Putamen (tissue), 1 donor: ENCODE measurements around the gene SLC8A1.

Source experiments
- DNase-seq: peaks from one replicate; pipeline ENCODE4 v3.0.0-alpha.2; 2016; ENCODE audit warnings: low spot score

SLC8A1 gene

DNA sequence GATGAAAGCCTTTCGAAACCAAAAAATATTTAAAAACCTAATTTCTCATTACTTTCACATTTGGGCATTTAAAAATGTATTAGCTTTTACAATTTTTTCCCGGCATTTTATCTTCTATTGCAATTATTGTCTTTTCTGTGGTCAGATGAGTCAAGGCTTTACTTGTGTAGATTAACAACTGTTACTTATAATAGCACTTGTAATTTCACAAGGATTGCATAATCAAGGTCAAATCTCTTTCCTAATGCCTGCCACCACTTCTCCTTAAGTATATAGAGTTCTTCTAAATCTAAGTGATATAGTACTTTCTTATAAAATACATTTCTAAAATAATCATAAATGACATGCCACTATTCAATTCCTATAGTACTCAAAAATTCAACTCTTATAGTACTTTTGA is 67.2 kb downstream of the SLC8A1 start:
- DNase-seq, result no peak

DNA sequence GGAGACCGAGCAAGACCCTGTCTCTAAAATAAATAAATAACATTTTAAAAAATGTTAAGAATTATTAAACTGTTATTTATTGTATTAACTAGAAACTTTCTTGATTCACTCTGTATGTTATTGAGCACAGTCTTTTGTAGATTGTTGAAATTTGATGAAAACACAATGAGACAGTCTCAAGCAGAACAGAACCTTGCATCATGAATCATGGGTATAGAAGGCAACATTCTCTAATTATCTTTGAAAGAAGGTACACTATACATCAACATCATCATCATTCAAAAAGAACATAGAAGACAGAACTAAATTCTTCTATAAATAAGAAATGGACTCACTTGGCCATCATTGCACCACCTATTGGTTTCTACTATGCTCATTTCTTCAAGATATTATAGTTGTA is 67.7 kb downstream of the SLC8A1 start:
- no peak for DNase-seq

DNA sequence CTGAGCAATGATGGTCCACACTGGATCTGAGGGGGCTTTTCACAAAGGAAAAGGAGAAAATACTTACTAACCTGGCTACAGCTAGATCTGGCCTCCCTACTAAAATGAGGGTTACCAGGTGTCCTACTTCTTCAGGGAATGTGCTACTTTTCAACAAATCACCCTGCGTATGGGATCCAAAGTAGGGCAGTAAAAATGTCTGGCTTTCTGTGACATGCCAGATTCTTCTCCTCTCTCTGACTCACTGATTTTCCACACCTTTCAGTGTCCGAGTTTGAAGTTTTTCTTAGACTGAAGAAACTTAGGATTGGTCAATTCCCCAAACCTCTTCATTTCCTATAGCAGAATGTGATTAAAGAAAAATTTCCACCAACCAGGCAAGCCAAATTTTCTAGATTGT is 71.2 kb downstream of the SLC8A1 start:
- DNase-seq, result no peak

DNA sequence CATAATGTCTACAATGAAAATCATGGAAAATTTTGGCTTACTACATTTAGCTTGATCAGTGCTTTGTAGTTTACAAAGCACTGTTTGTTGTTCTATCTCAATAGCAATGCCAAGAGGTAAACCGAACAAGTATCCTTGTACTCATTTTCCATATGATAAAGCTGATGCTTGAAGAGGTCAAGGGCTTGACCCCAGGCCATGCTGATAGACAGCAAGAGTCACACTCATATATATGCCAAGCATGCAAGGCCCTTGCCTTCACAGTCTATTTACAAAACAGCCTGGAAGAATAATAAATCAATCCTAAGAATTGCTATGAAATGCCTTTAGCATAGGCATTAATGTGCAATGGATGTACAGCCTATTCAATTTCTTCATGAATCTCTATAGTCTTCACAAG is 71.8 kb downstream of the SLC8A1 start:
- no peak for DNase-seq

DNA sequence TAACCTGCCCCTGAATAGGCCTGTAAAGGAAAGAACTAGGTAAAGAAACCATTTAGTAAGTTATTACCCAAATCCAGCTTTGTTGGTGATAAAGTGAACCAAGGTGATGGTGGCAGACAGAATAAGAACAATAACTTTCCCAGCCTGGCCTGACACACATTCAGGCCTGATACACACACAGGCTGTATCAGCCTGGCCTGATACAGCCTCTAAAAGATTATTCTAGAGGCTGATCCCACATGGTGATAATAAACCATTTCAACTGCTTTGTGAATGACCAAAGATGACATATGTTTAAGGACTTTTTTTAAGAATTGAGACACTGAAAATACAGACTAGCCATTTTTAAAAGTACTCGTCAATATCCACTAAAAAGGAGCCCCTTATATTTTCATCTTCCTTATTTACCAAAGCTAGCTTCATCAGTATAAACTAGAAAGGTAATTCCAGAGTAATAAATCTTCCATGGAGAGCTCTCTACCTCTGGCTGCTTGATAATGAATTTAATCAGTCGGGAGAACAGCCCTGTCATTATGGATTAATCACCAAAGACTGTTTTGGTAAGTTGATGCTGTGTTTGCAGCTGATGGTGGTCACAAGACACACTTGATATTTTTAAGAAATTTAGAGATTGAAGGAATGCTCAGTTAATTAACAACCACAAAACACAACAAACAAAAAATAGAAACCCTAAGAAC is 77.2 kb downstream of the SLC8A1 start:
- DNase-seq, result no peak

DNA sequence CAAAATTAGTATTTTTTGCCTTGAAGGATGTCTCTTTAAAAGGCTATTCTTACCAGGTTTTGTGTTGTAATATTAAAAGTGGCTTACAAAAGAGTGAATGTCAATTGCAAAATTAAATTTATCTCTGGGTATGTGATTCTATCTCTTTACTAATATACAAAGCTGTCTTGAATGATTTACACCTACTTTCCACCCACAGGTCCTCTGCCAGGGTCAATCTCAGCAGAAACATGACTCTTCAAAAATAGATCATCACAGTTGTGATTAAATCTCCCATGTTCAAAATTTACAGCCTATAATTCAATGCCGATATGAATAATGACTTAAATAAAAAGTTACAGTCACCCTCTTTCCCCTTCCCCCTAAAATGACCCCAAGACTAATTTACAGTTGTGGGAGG is 78.8 kb downstream of the SLC8A1 start:
- no peak for DNase-seq

DNA sequence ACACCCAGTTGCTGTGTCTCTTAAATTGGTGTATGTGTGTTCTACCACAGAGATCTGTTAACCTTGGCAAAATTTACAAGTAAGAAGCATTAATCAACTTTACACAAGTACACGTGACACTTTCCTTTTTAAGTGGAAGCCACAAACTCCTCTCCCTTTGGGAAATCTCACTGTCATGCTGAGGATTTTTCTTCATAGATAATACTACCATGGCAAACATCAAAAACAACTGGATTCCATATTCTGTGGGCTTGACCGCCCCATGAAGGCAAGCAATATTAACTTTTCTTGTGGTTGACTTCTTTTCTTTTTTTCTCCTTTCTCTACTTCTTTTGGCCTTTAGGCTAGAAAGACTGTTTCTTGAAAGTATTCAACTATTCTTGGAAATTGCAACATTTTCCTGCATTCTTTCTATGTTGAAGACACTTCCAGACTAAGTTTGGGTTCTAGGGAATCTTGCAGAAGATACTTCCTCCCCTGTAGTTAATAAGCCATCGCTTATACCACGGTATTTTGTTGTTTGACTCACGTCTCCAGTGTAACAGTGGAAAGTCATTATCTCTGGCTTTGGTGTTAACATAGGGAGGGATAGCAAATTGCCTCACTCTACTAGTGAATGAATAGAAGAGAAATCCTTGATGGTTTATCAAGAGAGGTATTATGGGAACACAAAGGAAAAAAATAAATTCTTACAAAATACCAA is 79.5 kb downstream of the SLC8A1 start:
- no peak for DNase-seq

DNA sequence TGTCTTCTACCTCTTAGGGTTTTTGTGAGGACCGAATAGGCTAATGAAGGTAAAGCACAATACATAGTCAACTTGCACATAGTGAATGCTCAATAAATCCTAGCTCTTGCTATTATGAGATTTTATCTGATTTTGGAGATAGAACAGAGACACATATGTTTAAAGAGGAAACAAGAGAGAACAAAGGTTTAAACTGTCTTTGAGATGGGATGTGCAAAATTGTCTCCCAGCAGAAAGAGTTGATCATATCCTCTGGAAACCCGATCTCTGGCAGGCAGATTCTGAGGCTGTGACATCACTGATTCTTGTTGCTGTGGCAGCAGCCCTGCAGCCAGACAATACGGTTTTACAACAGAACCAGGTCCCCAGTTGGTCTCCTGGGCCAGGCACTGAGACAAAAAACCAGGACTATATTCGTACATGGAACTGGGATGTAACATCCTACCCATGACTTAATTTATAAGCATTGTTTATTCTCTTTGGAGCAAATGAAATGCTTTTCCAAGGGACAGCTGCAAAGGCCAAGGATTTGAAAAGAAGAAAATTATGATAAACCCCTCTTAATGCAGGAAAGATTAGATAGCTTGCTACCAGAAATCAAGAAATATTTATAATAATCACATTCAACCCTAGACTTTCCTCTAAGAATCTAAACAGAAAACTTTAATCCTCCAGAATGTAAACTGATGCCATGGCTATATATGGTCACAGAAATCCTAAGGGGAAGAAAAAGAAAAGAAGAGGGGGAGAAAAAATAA is 80.2 kb downstream of the SLC8A1 start:
- no peak for DNase-seq

DNA sequence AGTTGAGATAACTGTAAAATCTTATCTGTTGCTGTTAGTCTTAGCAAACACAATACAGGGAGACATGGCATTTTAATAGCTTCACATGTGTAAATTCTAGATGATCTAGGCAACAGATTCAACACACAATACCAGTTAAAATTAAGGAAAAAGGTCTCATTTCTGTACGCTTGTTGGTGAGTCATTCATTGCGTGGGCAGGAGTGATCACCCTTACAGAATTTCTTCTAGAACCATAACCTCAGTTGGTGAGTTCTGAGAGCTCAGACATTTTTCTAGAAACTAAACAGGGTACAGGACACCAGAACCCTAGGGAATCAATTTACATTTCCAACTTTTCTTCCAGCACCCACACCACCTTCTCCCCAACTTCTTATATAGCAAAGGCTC is 81.9 kb downstream of the SLC8A1 start:
- no peak for DNase-seq

DNA sequence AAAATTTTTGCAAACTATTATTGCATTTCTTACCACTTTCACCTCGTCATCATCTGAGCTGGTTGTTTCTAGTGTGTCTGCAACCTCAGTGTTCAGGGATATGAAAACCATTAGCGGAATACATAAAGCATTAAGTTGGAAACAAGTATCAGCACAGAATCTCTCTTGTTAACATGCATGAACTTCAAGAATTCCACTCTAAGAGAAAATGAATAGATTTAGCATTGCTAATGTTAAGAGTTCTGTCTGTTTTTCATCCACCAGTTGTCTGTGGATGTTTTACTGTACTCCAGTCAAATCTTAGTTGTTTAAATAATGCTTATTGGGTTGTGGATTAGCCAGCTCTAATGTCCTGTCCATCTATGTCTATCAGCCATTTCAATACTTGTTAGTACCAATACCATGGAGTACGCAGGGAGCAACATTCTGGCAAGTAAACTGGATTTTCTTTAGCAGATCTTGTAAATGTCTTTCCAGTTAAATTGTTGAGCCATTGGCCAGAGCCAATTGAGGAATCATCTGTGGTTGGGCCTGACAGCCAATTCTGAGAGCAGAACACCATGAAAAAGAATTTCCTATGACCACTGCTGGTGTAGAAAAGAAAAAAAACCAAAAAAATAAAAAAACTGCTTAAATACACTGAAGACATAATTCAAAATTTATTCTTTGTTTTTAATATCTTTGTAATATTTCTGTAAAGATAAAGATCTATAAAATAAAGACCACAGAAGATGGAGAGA is 82.5 kb downstream of the SLC8A1 start:
- DNase-seq, result no peak

DNA sequence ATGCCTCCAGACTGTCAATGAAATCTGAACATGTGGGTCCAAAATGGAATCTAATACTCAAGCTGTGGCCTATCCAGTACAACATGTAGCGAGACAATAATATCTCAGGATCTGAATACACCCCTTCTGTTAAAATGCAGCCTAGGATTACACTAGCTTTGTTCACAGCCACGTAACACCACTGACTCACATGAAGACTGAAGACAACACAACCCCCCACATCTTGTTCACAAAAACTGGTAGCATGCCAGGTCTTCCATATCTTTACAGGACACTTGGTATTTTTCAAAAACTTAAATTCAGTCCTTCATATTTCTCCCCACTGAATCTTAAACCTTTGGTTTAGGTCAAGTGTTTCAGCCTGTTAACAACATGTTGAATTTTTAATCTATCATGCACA is 84.2 kb downstream of the SLC8A1 start:
- DNase-seq, result no peak

DNA sequence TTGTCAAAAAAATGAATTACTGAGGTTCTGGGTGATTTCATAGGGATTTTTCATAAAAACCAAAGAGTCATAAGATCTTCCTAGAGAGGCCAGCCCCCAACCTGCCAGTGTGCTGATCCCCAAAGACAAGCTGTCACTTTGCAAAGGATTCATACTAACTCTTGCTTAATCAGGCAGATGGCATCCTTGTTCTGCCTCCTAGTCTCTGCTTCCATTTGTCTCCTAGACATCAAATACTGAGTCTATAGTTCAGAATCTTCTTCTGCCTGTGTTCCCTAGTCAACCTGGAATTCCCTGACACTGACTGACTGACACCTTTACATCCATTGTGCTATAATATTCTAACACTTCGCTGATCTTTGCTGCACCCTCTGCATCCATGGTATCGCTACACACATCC is 84.9 kb downstream of the SLC8A1 start:
- peak; percentile 49 for DNase-seq

DNA sequence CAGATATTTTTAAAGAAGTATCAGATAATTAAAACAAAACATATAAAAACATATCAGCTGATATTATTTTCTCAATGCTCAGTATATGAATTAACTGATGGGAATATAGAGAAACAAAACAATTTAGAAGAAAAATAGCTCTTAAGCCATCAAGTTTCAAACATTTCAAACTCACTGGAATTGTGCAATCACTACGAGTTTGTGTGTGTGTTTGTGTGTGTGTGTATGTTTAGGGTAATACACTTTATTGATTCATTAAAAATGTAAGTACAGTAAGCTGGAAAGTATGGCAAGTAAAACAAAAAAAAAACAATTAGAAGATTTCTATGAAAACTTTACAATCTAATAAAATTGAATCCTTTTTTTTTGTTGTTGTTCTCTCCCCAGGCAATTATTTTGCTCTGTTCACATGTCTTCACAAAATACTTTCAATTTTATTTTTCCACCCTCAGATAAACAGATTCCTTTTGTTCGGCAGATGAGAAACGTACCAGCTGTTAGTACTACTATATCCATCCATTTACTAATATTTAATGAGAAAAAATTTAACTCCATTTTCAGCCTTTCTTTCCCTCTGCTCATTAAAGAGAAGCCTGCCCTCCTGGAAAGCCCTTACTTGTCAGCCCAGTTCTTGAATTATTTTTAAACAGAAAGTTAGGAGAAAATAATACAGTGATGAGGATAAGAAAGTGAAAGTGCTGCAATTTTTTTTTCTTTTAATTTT is 87.6 kb downstream of the SLC8A1 start:
- DNase-seq, result no peak

DNA sequence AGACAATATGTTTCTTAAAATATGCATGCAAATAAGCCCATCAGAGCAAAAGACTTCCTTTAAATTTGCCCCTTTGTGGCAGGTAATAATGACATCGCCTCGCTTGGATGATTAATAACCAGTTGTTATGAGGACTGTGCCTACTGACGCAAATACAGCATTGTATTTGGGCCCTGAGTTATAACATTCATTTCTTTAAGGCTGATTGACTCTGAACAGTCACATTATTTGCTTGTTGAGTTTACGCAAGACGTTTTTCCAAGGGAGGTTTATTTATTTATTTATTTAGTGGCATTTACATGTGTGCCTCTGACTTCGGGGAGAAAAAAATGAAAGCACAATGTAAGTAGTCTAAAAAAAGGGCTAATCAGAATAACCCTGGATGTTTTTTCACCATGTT is 88.3 kb downstream of the SLC8A1 start:
- DNase-seq, result no peak

DNA sequence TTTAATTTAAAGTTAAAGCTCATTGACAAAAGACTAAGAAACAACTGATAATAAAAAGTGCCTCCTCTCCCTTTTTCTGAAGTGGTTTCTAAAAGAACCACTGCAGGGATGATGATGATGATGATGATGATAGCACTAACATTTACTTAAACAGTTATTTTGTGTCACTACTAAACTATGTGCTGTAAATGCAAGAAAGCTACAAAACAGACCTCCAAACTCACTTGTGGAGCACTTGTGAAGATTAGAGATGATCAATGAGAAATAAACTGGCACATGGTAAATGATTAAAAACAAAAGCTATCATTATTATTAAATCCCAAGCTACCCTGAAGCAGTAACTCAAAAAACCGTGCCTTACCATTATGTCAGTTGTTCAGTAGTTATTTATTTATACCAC is 88.7 kb downstream of the SLC8A1 start:
- DNase-seq, result no peak

DNA sequence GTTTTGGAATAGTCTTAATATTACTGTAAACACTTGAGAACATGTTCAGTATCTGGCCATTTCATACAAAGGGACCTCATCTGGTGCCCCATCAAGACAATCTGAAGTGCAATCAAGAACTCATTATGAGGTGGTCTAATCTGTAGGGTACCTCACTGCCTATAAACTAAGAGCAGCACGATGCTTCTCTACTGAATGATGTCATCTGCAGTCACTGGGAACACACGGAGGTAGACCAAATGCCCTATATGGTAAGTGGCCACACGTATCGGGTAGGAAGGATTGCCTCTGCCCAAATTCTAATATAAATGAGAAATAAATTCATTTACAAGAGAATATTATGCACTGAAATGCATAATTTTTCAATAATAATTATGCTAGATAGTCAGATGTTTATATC is 90.4 kb downstream of the SLC8A1 start:
- no peak for DNase-seq

DNA sequence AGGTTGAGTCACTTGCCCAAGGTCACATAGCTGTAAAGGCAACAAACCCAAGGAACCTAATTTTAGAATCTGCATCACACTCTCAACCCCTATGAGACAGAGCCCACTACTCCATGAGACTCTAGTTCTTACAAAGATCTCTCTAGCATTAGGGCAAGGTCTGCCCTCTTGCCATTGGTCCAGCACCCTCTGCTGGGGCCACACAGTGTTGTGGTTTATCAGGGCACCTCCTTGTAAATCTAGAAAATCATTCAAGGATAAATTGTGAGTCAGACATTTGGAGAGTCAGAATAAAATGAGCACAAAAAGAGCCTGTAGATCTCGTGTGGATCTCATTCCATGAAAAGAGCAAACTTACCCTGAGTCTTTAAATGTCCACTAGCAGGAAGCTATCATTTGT is 91.2 kb downstream of the SLC8A1 start:
- DNase-seq, result no peak

DNA sequence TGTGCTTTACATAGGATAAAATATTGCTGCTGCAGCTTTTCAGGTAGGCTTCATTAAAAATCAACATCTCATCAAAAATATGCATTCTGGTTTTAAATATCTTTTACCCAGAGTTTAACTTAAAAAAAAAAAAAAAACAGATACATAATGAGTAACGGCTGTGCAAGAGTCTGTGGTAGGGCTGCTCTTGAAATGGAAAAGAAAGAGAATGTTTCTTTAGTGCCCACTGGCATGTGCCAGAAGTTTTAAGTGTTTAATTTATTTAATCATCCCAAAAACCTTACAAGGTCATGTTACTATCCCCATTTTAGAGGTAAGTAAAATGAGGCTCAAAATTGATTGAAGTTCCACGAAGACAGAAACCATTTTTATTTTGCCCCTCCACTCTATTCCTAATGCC is 92.1 kb downstream of the SLC8A1 start:
- no peak for DNase-seq

DNA sequence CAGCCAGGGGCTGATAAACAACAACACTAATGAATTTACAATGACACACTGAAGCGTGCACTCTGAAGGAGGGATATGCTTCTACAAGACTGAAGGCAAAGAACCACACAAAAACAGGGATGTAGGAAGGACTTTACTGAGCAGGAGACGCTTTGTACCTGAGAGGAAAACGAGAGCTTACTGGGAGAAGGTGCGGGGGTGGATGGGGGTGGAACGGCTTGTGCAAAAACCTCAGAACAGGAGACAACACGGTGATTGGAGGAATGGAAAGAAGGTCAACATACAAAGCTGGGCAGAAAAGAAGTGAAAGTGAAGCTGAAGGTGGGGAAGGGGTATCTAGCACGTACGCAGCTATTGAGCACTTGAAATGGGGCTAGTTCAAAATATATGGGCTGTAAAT is 93.1 kb downstream of the SLC8A1 start:
- no peak for DNase-seq

DNA sequence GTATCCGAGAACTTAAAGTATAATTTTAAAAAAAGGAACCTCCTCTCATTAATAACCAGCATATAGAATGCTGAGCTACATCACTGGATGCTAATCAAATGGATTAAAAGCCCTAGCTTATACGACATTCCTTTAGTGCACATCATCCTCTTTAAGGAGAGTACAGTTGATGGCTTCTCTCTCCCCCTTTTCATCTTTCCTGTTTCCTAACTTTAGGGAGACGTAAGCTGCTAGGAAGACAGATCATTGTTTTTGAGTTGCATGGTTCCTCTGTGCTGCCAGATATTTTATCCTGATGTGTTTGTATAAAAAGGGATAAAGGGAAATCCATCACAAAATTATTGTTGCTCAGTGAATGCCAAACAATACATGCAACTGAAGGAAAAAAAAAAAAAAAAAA is 94.2 kb downstream of the SLC8A1 start:
- DNase-seq, result no peak

DNA sequence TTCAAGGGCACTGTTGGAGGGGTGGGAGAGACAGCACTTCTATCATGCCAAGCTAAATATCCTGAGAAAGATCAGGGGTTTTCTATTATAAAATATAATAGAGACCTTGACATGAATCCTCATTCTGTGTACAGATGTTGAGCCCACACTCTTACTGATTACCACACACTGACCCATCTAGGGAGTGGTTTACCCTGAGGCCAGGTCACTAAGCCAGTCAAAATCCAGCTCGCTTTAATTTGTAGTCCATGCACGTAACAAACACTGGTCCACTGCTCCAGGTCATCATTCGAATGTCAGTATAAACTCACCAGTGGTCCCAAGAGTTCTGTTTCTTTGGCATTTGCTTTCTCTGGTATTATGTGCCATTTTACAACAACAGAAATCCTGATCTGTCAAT is 96.4 kb downstream of the SLC8A1 start:
- no peak for DNase-seq

DNA sequence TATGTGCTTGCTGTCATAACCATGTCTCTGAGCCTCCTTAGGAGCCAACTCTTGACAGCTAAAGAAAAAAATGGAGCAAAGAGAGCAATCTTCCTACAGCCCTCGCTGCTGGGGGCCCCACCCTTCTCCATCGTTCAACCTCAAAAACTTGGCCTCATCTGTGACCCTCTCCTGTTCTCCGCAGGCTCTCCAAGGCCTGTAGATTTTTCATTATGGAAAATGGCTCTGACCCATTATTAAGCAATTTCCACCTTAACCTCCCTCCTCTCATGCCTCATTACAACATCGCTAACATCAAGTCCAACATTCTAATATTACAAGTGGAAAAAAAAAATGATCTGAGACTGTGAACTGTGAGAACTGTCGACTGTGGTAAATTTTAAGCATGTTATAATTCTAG is 98.7 kb downstream of the SLC8A1 start:
- DNase-seq, result no peak
